ENCODE measurements around the gene CCDC106.
A peak's percentile ranks its signal among the peaks of the same experiment; 100 is the strongest.

Gene CCDC106

DNA sequence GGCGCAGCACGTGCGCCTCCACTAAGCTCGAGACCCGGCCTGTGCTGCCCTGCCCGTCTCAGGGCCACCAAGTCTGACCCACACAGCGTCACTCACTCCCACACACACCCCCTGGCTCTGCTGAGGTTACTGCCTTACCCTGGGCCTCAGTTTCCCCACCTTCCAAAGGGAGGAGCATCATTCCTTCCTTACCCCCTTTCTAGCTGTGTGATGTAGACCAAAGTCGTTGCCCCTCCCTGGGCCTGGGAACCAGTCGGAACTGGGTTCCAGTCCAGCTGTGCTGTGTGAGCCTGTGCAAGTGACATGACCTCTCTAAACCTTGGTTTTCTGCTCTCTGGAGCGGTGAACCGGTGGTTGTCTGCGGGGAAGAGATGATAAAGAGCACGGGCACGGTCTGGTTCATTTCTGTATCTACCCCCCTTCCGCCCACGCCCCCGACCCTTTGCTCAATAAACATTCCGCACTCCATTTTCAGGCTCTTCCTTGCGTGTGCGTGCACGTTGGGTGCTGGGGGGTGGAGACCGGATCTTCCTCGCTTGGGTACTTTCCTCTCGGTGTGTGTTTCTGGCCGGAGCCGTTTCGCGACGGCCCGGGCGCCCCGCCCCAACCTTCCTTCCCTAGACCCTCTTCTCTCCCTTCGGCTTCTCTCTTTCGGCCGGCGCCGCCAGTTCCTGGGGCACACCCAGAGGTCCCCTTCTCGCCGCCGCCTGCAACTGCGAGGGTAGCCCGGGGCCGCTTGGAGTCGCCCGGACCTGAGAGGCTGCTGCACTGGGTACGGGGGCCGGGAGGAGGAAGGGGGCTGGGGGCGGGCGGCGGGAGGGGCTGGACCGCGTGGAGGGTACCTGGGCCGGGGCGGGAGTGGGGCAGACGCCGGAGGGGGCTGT, 4.8 kb upstream of the CCDC106 start, which contains the start of gene ZNF581 (continued):
- TF ChIP-seq ZNF707 (tag by site-specific recombination; IDR thresholded peaks at IDR 0.05) = no peak
- TF ChIP-seq ZNF571 (tag by site-specific recombination; IDR thresholded peaks at IDR 0.05) = no peak
- no peak for TF ChIP-seq ZNF544 (tag by site-specific recombination; IDR thresholded peaks at IDR 0.05)
- no peak for TF ChIP-seq IKZF3 (tag by site-specific recombination; IDR thresholded peaks at IDR 0.05)
- no peak for TF ChIP-seq ZNF354C (tag by site-specific recombination; IDR thresholded peaks at IDR 0.05; ENCODE audit: borderline replicate concordance, low read depth)
- TF ChIP-seq ZNF266 (tag by site-specific recombination; IDR thresholded peaks at IDR 0.05; ENCODE audit: low read depth) = no peak
- no peak for TF ChIP-seq ZNF585B (tag by site-specific recombination; IDR thresholded peaks at IDR 0.05)
- no peak for TF ChIP-seq ZNF521 (tag by site-specific recombination; IDR thresholded peaks at IDR 0.05)
- peak; percentile 96; the same call in 1 of the 2 replicates for TF ChIP-seq ZNF391 (tag by site-specific recombination; IDR thresholded peaks at IDR 0.05; ENCODE audit: borderline replicate concordance, low read depth)
- TF ChIP-seq GLI2 (tag by site-specific recombination; IDR thresholded peaks at IDR 0.05; ENCODE audit: borderline replicate concordance, low read depth) = no peak
- peak; percentile 82 for TF ChIP-seq ZFP69B (tag by site-specific recombination; IDR thresholded peaks at IDR 0.05)
- TF ChIP-seq, protein P1, sequence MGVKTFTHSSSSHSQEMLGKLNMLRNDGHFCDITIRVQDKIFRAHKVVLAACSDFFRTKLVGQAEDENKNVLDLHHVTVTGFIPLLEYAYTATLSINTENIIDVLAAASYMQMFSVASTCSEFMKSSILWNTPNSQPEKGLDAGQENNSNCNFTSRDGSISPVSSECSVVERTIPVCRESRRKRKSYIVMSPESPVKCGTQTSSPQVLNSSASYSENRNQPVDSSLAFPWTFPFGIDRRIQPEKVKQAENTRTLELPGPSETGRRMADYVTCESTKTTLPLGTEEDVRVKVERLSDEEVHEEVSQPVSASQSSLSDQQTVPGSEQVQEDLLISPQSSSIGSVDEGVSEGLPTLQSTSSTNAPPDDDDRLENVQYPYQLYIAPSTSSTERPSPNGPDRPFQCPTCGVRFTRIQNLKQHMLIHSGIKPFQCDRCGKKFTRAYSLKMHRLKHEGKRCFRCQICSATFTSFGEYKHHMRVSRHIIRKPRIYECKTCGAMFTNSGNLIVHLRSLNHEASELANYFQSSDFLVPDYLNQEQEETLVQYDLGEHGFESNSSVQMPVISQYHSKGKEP (tag by site-specific recombination; IDR thresholded peaks at IDR 0.05) = peak; percentile 33; the same call in 1 of the 2 replicates
- peak; percentile 83 for TF ChIP-seq KLF10 (tag by site-specific recombination; IDR thresholded peaks at IDR 0.05)
- TF ChIP-seq ZNF169 (tag by site-specific recombination; IDR thresholded peaks at IDR 0.05) = no peak
- TF ChIP-seq ZNF768 (tag by site-specific recombination; IDR thresholded peaks at IDR 0.05) = peak; percentile 94
- TF ChIP-seq ZNF311 (tag by site-specific recombination; IDR thresholded peaks at IDR 0.05; ENCODE audit: borderline replicate concordance) = no peak
- TF ChIP-seq ZNF777 (tag by site-specific recombination; IDR thresholded peaks at IDR 0.05; ENCODE audit: borderline replicate concordance) = no peak; the same call in 1 of the 2 replicates
- TF ChIP-seq ZBTB17 (tag by site-specific recombination; IDR thresholded peaks at IDR 0.05) = peak; percentile 96
- peak; percentile 96 for TF ChIP-seq ZXDB (tag by site-specific recombination; IDR thresholded peaks at IDR 0.05)
- TF ChIP-seq BCL11B (tag by site-specific recombination; IDR thresholded peaks at IDR 0.05; ENCODE audit: low read depth) = no peak; the same call in 1 of the 2 replicates
- no peak for TF ChIP-seq ZNF747 (tag by site-specific recombination; IDR thresholded peaks at IDR 0.05)
- no peak for TF ChIP-seq ZNF433 (tag by site-specific recombination; IDR thresholded peaks at IDR 0.05; ENCODE audit: low read depth)
- TF ChIP-seq, protein P2, sequence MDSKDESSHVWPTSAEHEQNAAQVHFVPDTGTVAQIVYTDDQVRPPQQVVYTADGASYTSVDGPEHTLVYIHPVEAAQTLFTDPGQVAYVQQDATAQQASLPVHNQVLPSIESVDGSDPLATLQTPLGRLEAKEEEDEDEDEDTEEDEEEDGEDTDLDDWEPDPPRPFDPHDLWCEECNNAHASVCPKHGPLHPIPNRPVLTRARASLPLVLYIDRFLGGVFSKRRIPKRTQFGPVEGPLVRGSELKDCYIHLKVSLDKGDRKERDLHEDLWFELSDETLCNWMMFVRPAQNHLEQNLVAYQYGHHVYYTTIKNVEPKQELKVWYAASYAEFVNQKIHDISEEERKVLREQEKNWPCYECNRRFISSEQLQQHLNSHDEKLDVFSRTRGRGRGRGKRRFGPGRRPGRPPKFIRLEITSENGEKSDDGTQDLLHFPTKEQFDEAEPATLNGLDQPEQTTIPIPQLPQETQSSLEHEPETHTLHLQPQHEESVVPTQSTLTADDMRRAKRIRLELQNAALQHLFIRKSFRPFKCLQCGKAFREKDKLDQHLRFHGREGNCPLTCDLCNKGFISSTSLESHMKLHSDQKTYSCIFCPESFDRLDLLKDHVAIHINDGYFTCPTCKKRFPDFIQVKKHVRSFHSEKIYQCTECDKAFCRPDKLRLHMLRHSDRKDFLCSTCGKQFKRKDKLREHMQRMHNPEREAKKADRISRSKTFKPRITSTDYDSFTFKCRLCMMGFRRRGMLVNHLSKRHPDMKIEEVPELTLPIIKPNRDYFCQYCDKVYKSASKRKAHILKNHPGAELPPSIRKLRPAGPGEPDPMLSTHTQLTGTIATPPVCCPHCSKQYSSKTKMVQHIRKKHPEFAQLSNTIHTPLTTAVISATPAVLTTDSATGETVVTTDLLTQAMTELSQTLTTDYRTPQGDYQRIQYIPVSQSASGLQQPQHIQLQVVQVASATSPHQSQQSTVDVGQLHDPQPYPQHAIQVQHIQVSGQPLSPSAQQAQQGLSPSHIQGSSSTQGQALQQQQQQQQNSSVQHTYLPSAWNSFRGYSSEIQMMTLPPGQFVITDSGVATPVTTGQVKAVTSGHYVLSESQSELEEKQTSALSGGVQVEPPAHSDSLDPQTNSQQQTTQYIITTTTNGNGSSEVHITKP (tag by site-specific recombination; IDR thresholded peaks at IDR 0.05) = peak; percentile 86
- TF ChIP-seq ZNF248 (tag by site-specific recombination; IDR thresholded peaks at IDR 0.05) = no peak
- no peak for TF ChIP-seq ZNF302 (tag by site-specific recombination; IDR thresholded peaks at IDR 0.05; ENCODE audit: low read depth)
- peak; percentile 56; the same call in 1 of the 2 replicates for TF ChIP-seq ZNF239 (tag by site-specific recombination; IDR thresholded peaks at IDR 0.05)
- no peak for TF ChIP-seq SETDB1 (IDR thresholded peaks at IDR 0.05; ENCODE audit: insufficient read length, low read length)
- TF ChIP-seq, protein P3, sequence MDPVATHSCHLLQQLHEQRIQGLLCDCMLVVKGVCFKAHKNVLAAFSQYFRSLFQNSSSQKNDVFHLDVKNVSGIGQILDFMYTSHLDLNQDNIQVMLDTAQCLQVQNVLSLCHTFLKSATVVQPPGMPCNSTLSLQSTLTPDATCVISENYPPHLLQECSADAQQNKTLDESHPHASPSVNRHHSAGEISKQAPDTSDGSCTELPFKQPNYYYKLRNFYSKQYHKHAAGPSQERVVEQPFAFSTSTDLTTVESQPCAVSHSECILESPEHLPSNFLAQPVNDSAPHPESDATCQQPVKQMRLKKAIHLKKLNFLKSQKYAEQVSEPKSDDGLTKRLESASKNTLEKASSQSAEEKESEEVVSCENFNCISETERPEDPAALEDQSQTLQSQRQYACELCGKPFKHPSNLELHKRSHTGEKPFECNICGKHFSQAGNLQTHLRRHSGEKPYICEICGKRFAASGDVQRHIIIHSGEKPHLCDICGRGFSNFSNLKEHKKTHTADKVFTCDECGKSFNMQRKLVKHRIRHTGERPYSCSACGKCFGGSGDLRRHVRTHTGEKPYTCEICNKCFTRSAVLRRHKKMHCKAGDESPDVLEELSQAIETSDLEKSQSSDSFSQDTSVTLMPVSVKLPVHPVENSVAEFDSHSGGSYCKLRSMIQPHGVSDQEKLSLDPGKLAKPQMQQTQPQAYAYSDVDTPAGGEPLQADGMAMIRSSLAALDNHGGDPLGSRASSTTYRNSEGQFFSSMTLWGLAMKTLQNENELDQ (tag by site-specific recombination; IDR thresholded peaks at IDR 0.05; ENCODE audit: low read depth) = no peak
- 0 out of 2 replicates have a peak, but pooled peaks have one; percentile 58 for TF ChIP-seq ZSCAN23 (tag by site-specific recombination; IDR thresholded peaks at IDR 0.05)
- TF ChIP-seq WT1 (tag by site-specific recombination; IDR thresholded peaks at IDR 0.05) = peak; percentile 48; the same call in 1 of the 2 replicates
- peak; percentile 98 for TF ChIP-seq KLF9 (tag by site-specific recombination; IDR thresholded peaks at IDR 0.05; ENCODE audit: low read depth)
- TF ChIP-seq ZNF114 (tag by site-specific recombination; IDR thresholded peaks at IDR 0.05) = no peak
- TF ChIP-seq KLF8 (tag by site-specific recombination; IDR thresholded peaks at IDR 0.05) = peak; percentile 100
